HG02610 (cell line): Measurements from ENCODE around the gene REM2.
"Not testable (repeated sequence)": the region's sequence is repeated elsewhere in the genome, so short reads cannot be mapped to it uniquely, and the experiment has no call there.

Source experiments
- ATAC-seq: cut with Tn5 transposase; IDR thresholded peaks from one replicate; pipeline ENCODE4 v1.9.1; 2021; ENCODE audit warnings: mild to moderate bottlenecking, moderate library complexity; ENCODE audit not compliant: unreplicated experiment

Gene REM2

GRCh38 chr14:22896356-22896755 is 13.3 kb downstream of the REM2 start:
- ATAC-seq, result no peak

- ATAC-seq, result no peak
Observed at GRCh38 chr14:22896760-22897159, 13.7 kb downstream of the REM2 start.

GRCh38 chr14:22897357-22897756 is 14.3 kb downstream of the REM2 start:
- no peak for ATAC-seq

- ATAC-seq, result no peak
Observed at GRCh38 chr14:22898302-22899090, 15.5 kb downstream of the REM2 start.

- no peak for ATAC-seq
Observed at GRCh38 chr14:22900081-22900799, 17.2 kb downstream of the REM2 start.

GRCh38 chr14:22901799-22902198 is 18.8 kb downstream of the REM2 start:
- ATAC-seq, result no peak

- ATAC-seq, result no peak
Observed at GRCh38 chr14:22903742-22904087, 20.7 kb downstream of the REM2 start.

GRCh38 chr14:22905627-22906026 is 22.6 kb downstream of the REM2 start:
- no peak for ATAC-seq

GRCh38 chr14:22906073-22906472 is 23.1 kb downstream of the REM2 start:
- ATAC-seq, result no peak

GRCh38 chr14:22907429-22907828 is 24.4 kb downstream of the REM2 start:
- no peak for ATAC-seq

GRCh38 chr14:22908601-22909000 is 25.6 kb downstream of the REM2 start:
- no peak for ATAC-seq

GRCh38 chr14:22910916-22911315 is 27.9 kb downstream of the REM2 start:
- no peak for ATAC-seq

- not testable (repeated sequence) for ATAC-seq
Observed at GRCh38 chr14:22914836-22915235, 31.8 kb downstream of the REM2 start.

GRCh38 chr14:22915886-22916521 is 33.0 kb downstream of the REM2 start:
- no peak for ATAC-seq

- peak; percentile 94 for ATAC-seq
Observed at GRCh38 chr14:22918804-22919600, 36.0 kb downstream of the REM2 start, which contains the start of gene RBM23. Gene RBM23 (minus strand): TSS chr14:22919149.

- ATAC-seq, result no peak
Observed at GRCh38 chr14:22919601-22919921, 36.5 kb downstream of the REM2 start.

GRCh38 chr14:22920697-22921096 is 37.7 kb downstream of the REM2 start:
- no peak for ATAC-seq

- no peak for ATAC-seq
Observed at GRCh38 chr14:22922294-22922693, 39.3 kb downstream of the REM2 start.

- no peak for ATAC-seq
Observed at GRCh38 chr14:22923746-22924145, 40.7 kb downstream of the REM2 start.

- no peak for ATAC-seq
Observed at GRCh38 chr14:22925513-22925912, 42.5 kb downstream of the REM2 start.

GRCh38 chr14:22926316-22926715 is 43.3 kb downstream of the REM2 start:
- ATAC-seq, result no peak
